Endothelial cell of umbilical vein (primary cell): ENCODE data around the gene ZNF799.
"Not testable (repeated sequence)": the region's sequence is repeated elsewhere in the genome, so short reads cannot be mapped to it uniquely, and the experiment has no call there.

Experiments used
- MAX ChIP-seq: IDR thresholded peaks from 2 replicates; pipeline ENCODE4 v1.6.1; 2011; ENCODE audit not compliant: insufficient read depth, insufficient read length
- POLR2A ChIP-seq: IDR thresholded peaks from 2 replicates; pipeline ENCODE4 v1.6.1; 2012; ENCODE audit warnings: low read depth, mild to moderate bottlenecking, control low read depth, low read length
- TF ChIP-seq, protein P1 (sequence below), 2 donors: IDR thresholded peaks; 1 replicate in 1 of 2; 2 replicates in 1 of 2; pipeline ENCODE4 v1.5.1; 2011; ENCODE audit warnings: low read length in 2 of 2, mild to moderate bottlenecking in 2 of 2, moderate library complexity in 2 of 2, control low read depth in 1 of 2, inconsistent platforms in 1 of 2, low read depth in 1 of 2; ENCODE audit not compliant: insufficient read depth in 1 of 2; ENCODE audit errors: extremely low read depth in 1 of 2

GRCh38 chr19:12399901-12400632 is 1.0 kb downstream of the ZNF799 start:
- TF ChIP-seq, protein P1, sequence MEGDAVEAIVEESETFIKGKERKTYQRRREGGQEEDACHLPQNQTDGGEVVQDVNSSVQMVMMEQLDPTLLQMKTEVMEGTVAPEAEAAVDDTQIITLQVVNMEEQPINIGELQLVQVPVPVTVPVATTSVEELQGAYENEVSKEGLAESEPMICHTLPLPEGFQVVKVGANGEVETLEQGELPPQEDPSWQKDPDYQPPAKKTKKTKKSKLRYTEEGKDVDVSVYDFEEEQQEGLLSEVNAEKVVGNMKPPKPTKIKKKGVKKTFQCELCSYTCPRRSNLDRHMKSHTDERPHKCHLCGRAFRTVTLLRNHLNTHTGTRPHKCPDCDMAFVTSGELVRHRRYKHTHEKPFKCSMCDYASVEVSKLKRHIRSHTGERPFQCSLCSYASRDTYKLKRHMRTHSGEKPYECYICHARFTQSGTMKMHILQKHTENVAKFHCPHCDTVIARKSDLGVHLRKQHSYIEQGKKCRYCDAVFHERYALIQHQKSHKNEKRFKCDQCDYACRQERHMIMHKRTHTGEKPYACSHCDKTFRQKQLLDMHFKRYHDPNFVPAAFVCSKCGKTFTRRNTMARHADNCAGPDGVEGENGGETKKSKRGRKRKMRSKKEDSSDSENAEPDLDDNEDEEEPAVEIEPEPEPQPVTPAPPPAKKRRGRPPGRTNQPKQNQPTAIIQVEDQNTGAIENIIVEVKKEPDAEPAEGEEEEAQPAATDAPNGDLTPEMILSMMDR (IDR thresholded peaks at IDR 0.05; ENCODE audit: extremely low read depth in 1 of 2, insufficient read depth in 1 of 2, low read depth in 1 of 2, low read length in 2 of 2): not testable (repeated sequence)
- not testable (repeated sequence) for TF ChIP-seq MAX, POLR2A
